HG02571 (cell line): ENCODE data around the gene TBC1D2B.
"Not testable (repeated sequence)": the region's sequence is repeated elsewhere in the genome, so short reads cannot be mapped to it uniquely, and the experiment has no call there.

ENCODE experiments used
- ATAC-seq: cut with Tn5 transposase; IDR thresholded peaks from one replicate; pipeline ENCODE4 v1.9.1; 2021; ENCODE audit warnings: mild to moderate bottlenecking, moderate library complexity; ENCODE audit not compliant: unreplicated experiment

The TBC1D2B gene

GRCh38 chr15:78006567-78007205 lies 70.8 kb downstream of the TBC1D2B start:
- no peak for ATAC-seq

GRCh38 chr15:78004919-78005634 lies 72.4 kb downstream of the TBC1D2B start:
- ATAC-seq, result no peak

GRCh38 chr15:78004222-78004727 lies 73.2 kb downstream of the TBC1D2B start:
- ATAC-seq, result no peak

- ATAC-seq, result no peak
Observed at GRCh38 chr15:78003539-78004008, 73.9 kb downstream of the TBC1D2B start.

- no peak for ATAC-seq
Observed at GRCh38 chr15:78002996-78003395, 74.5 kb downstream of the TBC1D2B start.

- ATAC-seq, result no peak
Observed at GRCh38 chr15:78001656-78002055, 75.9 kb downstream of the TBC1D2B start.

- ATAC-seq, result no peak
Observed at GRCh38 chr15:78000927-78001249, 76.6 kb downstream of the TBC1D2B start.

- peak; percentile 68 for ATAC-seq
Observed at GRCh38 chr15:78000091-78000926, 77.2 kb downstream of the TBC1D2B start.

- ATAC-seq, result no peak
Observed at GRCh38 chr15:77999486-77999885, 78.0 kb downstream of the TBC1D2B start.

GRCh38 chr15:77998592-77998991 lies 78.9 kb downstream of the TBC1D2B start:
- ATAC-seq, result no peak

- ATAC-seq, result not testable (repeated sequence)
Observed at GRCh38 chr15:77997761-77998554, 79.6 kb downstream of the TBC1D2B start.

- ATAC-seq, result not testable (repeated sequence)
Observed at GRCh38 chr15:77997221-77997620, 80.3 kb downstream of the TBC1D2B start.

GRCh38 chr15:77996713-77997171 lies 80.8 kb downstream of the TBC1D2B start:
- not testable (repeated sequence) for ATAC-seq

- ATAC-seq, result not testable (repeated sequence)
Observed at GRCh38 chr15:77996226-77996625, 81.3 kb downstream of the TBC1D2B start.

- not testable (repeated sequence) for ATAC-seq
Observed at GRCh38 chr15:77995537-77995918, 82.0 kb downstream of the TBC1D2B start.

- not testable (repeated sequence) for ATAC-seq
Observed at GRCh38 chr15:77994893-77995536, 82.5 kb downstream of the TBC1D2B start.

GRCh38 chr15:77993970-77994693 lies 83.4 kb downstream of the TBC1D2B start:
- peak; percentile 67 for ATAC-seq

- no peak for ATAC-seq
Observed at GRCh38 chr15:77993374-77993911, 84.1 kb downstream of the TBC1D2B start.
